Neural cell (in vitro differentiated cells): ENCODE results near the gene C10orf90.

ENCODE experiments used
- EP300 ChIP-seq: fragments of 450-650 bp; conservative IDR thresholded peaks from 2 replicates; pipeline ENCODE4 v1.6.1; 2014; ENCODE audit warnings: antibody characterized with exemption, mild to moderate bottlenecking, moderate library complexity; ENCODE audit not compliant: poor library complexity, severe bottlenecking
- EZH2 ChIP-seq: fragments of 200-600, 300-800 bp; shearing (Covaris generic), sonication (generic); IDR thresholded peaks from 2 replicates; pipeline ENCODE4 v1.6.1; 2014; ENCODE audit warnings: antibody characterized with exemption, low read length, borderline replicate concordance, mild to moderate bottlenecking; ENCODE audit not compliant: insufficient read depth, poor library complexity, severe bottlenecking
- POLR2AphosphoS5 ChIP-seq: IDR thresholded peaks from 2 replicates; pipeline ENCODE4 v1.6.1; 2012
- SMC3 ChIP-seq: fragments of 450-650 bp; conservative IDR thresholded peaks from 2 replicates; pipeline ENCODE4 v1.6.1; 2014; ENCODE audit warnings: antibody characterized with exemption, mild to moderate bottlenecking, moderate library complexity; ENCODE audit not compliant: poor library complexity
- TF ChIP-seq, protein P1 (sequence below): fragments of 450-650 bp; IDR thresholded peaks from 2 replicates; pipeline ENCODE4 v1.5.1; 2014; ENCODE audit warnings: antibody characterized with exemption, mild to moderate bottlenecking, moderate library complexity; ENCODE audit not compliant: poor library complexity, severe bottlenecking
- TF ChIP-seq, protein P2 (sequence below): IDR thresholded peaks from 2 replicates; pipeline ENCODE4 v1.6.1; 2012; ENCODE audit warnings: borderline replicate concordance

DNA sequence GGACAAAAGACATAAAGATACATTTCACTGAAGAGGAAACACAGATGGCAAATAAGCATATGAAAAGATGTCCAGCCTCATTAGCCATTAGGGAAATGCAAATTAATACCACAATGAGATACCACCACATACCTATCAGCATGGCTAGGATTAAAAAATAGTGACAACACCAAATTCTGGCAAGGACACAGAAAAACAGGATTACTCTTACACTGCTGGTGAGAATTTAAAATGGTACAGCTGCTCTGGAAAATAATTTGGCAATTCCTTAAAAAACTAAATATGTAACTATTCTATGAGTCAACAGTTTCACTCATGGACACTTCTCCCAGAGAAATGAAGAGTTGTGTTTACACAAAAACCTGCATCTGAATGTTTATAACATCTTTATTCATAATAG is 121.1 kb downstream of the C10orf90 start:
- TF ChIP-seq, protein P1, sequence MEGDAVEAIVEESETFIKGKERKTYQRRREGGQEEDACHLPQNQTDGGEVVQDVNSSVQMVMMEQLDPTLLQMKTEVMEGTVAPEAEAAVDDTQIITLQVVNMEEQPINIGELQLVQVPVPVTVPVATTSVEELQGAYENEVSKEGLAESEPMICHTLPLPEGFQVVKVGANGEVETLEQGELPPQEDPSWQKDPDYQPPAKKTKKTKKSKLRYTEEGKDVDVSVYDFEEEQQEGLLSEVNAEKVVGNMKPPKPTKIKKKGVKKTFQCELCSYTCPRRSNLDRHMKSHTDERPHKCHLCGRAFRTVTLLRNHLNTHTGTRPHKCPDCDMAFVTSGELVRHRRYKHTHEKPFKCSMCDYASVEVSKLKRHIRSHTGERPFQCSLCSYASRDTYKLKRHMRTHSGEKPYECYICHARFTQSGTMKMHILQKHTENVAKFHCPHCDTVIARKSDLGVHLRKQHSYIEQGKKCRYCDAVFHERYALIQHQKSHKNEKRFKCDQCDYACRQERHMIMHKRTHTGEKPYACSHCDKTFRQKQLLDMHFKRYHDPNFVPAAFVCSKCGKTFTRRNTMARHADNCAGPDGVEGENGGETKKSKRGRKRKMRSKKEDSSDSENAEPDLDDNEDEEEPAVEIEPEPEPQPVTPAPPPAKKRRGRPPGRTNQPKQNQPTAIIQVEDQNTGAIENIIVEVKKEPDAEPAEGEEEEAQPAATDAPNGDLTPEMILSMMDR = no peak
- TF ChIP-seq, protein P2, sequence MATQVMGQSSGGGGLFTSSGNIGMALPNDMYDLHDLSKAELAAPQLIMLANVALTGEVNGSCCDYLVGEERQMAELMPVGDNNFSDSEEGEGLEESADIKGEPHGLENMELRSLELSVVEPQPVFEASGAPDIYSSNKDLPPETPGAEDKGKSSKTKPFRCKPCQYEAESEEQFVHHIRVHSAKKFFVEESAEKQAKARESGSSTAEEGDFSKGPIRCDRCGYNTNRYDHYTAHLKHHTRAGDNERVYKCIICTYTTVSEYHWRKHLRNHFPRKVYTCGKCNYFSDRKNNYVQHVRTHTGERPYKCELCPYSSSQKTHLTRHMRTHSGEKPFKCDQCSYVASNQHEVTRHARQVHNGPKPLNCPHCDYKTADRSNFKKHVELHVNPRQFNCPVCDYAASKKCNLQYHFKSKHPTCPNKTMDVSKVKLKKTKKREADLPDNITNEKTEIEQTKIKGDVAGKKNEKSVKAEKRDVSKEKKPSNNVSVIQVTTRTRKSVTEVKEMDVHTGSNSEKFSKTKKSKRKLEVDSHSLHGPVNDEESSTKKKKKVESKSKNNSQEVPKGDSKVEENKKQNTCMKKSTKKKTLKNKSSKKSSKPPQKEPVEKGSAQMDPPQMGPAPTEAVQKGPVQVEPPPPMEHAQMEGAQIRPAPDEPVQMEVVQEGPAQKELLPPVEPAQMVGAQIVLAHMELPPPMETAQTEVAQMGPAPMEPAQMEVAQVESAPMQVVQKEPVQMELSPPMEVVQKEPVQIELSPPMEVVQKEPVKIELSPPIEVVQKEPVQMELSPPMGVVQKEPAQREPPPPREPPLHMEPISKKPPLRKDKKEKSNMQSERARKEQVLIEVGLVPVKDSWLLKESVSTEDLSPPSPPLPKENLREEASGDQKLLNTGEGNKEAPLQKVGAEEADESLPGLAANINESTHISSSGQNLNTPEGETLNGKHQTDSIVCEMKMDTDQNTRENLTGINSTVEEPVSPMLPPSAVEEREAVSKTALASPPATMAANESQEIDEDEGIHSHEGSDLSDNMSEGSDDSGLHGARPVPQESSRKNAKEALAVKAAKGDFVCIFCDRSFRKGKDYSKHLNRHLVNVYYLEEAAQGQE = no peak
- TF ChIP-seq EP300 = no peak
- TF ChIP-seq EZH2 = no peak
- TF ChIP-seq POLR2AphosphoS5 = no peak
- TF ChIP-seq SMC3 = no peak
